T-helper 2 cell (primary cell): ENCODE measurements around the gene SLC17A4.

ENCODE experiments used
- DNase-seq, 5 experiments: peaks; one replicate each; pipeline versions ENCODE4 v3.0.0 to v3.0.0-alpha.2; 2012 to 2022

The SLC17A4 gene

DNA sequence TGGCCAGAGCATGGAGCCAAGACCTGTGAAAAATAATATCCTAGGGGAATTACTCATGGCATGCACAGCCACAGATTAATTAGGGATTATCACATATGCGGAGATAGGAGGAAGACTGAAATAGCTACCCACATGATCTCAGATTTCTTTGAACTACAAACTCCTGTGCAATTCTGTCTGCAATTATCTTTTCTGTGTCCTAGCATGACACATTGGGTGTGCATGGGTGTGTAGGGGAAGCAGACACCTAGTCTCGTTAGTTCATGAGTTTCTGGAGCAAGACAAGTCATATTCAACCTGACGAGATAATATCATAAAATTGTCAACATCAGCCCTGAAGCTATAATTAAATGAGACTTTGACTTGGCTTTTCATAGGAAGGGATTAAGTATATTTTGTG is 3.6 kb upstream of the SLC17A4 start:
- no peak for DNase-seq

DNA sequence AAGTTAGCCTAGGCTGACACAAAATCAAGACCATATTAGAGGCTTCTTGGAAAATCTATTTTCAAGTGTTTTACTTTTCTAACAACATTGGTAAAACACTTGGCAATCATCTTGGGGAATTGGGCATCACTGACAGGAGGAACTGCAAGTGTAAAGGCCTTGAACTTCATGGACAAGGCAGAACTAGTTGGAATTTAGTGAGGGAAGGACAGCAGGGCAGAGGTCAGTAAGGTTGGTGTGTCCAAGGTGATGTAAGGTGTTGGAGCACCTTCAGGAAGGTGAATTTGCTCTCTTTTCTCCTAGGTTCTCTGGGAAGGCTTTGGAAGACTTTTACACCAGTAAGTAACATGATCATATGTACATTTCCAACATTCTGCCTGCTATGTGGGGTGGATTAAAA is 1.5 kb upstream of the SLC17A4 start:
- DNase-seq = no peak

DNA sequence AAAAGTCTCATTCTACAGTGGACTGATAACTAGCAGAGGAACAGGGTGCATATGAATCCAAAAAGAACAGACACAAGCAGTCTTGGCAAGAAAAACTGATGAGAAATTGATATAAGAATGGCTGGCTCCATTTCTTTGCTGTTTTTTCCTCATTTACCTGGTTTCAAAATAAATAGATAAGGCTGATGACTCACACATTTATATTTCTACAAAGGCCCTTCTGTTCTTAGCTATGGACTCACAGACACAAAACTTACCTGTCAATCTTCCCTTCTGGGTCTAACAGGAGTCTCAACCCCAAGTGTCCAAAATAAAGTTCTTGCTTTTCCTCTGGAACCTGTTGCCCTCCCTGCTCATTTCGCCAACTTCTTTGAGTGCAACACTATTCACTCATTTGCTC is 941 bp downstream of the SLC17A4 start:
- DNase-seq = no peak

DNA sequence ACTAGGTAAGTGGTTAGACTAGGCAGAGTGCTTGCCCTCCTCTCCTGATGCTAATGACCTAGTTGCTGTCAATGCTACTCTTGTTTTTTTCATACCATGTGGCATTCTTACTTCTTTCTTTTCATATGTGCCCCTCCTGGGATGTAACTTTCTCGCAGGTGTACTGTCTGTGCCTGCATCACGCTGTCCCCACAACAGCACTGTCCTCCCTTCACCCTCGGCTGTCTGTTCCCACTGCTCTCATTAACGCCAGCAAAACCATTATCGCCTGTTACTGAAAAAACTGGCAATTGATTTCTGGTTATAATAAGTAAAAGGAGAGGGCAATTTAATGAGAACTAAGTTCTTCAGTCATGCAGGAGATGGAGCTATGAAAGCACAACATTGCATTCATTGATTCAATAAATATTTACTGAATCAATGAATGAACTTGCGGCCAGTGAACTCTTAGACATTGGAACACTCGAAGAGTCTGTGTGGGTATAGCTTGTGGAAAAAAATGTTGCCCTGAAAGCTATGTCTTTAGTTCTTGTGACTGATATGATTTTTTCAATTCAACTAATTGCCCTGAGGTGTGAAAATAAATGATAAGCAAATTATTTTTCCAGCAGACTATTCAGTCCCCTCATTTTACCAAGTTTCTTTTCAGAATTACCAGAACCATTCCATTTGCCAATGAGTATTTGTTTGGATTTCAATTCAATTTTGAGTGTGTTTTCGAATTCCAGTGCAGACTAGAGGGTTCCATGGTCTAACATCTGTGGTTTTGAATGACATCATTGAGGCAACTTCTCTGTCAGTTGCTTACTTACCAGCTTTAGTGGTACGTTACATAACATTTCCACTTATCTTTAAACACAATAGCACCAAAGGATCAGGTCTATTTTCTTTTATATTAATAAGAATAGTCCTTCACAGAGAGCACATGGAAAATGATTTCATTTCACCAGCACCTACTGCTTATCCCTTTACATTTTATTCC is 2.1 kb downstream of the SLC17A4 start:
- DNase-seq = no peak

DNA sequence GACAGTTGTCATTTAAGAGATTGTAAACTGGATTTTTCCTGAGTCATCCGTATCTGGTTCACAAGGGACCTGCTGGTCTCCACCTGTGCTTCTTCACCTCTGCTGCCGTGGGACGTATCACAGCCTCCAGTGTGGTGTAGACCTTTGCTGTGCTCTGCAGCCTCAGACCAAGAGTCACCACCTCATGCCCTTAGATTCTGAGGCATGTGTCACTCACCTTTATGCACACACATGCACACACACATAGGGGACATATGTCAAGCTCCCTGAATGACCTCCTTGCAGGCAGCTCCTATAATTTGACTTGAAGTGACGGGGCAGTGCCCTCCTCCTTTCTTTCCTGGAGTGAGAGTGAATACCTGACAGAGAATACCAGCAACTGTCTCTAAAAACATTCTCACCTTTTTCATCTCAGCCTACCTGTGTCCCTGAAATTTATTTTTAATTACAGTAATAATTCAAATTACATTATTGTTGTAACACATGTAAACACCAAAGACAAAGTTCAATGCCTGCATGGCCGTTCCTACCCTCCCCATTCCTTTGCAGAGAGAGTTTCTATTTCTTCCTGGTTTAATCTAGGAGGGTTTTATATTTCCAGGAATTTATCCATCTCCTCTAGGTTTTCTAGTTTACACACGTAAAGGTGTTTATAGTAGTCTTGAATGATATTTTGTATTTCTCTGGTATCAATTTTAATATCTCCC is 3.5 kb downstream of the SLC17A4 start:
- no peak for DNase-seq

DNA sequence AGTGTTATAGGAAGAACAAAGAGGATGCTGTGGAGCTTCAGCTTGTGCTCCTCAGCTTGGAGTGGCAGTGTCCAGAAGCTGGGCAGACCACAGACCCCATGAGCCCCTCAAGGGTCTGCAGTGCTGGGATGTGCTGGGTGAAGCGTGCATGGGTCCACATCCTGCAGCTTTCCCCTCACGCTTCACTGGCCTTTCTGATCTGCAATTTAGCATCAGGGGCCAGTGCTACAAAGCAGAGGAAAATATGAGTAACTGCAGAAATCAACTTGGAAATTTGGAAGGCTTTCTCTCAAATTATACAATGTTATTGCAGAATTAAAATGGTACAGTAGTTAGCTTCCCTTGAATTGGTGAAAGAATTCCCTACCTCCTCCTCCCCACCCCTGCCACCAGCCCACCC is 10.1 kb downstream of the SLC17A4 start:
- DNase-seq = no peak

DNA sequence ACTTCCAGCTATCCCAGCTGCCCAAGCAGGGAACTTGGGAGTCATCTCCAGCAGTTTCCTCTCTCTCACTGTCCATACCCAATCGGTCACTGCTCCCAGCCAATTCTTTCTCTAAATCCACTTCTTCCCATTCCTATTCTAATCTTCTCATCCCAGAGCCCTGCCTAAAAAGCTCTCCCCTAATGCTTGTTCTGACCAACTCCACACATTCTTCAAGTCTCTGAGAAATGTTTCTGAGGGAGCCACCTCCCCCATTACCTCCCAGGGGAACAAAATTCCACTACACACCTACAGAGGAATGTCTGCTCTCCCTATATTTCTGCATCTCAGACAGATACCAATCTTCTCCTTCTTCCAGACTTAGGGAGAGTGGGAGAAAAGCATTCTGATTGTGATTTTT is 14.0 kb downstream of the SLC17A4 start:
- DNase-seq = no peak

DNA sequence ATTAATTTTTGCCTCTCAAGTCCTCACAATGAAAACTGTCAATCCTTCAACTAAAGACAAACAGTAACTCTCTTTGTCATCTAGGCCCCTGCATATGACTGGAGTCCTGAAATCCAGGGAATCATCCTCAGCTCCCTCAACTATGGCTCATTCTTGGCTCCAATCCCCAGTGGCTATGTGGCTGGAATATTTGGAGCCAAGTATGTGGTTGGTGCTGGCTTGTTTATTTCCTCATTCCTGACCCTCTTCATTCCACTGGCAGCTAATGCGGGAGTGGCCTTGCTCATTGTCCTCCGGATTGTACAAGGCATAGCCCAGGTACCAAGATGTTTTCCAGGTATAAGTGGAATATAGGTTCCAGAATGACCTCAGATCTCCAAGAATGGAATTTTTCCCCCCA is 15.4 kb downstream of the SLC17A4 start:
- DNase-seq = no peak

DNA sequence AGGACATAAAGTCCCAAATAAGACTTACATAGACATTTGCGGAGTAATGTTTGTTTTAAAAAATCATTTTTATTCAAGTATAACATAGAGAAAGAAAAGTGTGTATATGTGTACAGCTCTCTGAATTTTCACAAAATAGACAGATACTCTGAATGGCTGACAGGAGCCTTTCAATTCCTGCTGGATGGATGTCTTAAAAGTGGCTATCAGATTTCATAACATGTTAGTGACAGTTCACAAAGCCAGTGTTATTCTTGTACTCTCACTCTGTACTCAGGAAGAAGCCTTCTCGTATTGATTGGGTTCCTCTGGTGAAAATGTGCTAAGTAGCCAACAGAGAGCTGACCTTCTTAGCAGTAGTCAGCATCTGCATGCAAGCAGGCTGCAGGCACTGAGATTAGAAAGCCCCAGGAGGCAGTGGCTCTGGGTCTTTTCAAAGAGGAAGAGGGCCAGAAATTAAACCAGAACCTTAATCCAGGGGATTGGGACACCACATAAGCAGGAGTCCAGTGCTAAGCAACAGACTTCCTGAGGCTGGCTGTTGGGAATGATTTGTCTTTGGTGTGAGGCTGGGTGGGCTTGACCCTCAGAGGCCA is 19.7 kb downstream of the SLC17A4 start:
- no peak for DNase-seq

DNA sequence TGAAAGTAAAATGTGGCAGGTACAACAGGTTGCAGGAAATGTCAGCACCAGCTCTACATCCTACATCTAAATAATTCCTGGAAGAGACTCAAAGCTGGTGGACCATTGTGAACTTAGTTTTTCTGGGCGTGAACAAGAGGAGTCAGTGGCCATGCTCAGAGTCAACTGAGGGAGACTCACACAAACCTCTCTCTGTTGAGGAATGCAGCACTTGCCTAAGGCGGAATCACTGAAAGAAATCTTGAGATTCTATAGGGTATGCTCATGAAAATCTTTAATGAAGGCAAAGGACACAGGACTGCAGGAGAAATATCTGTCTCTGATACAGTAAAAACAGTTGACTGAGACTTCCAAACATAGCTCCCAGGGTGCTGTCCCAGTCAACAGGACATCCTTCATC is 22.5 kb downstream of the SLC17A4 start:
- DNase-seq = no peak

DNA sequence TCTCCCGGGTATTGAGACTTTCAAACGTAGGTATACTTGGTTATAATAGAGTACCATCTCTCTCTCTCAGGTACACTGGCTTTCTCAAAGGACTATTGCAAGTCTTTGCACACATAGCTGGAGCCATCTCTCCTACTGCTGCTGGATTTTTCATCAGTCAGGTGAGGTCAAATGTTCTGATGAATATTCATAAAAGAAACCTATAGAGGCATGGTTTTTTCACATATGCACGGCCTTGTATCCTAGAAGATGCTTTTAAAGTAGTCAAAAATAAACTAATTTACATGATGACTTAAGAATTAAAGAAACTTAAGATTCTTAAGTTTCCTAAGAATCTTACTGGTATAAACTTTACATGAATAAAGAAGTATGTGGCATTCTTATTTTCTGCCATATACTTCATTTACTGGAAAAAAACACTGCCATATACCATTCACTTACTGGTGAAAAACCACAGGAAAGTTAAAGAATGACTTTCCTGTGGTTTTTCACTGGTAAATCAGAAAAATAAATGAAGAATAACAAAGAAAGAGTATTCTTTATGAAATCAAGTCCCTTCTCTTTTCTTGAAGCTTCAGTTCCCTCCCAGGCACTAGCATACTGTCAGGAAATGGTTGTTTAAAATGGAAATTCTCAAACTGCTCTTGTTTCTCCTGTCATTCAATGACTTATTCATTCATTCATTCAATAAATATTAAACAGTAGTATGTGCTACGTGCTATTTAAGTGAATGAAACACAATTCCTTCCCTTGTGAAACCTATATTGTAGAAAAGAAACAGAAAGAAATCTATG is 23.5 kb downstream of the SLC17A4 start:
- peak in 1 of 5 experiments; percentile 56 for DNase-seq

DNA sequence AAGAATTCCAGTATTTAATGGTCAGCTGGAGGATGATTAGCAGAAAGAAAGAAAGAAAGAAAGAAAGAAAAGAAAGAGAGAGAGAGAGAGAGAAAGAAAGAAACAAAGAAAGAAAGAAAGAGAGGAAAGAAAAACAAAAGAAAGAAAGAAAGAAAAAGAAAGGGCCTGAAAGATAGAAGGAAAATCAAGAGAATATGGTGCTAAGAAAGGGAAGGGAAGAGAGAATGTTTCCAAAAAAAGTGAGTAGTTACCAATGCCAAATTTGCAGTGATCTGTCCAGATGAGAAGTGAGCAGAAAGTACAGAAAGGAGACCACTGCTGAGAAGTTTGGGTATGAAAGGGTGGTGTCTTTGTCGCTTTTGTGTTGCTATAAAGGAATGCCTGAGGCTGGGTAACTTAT is 26.6 kb downstream of the SLC17A4 start:
- DNase-seq = no peak

DNA sequence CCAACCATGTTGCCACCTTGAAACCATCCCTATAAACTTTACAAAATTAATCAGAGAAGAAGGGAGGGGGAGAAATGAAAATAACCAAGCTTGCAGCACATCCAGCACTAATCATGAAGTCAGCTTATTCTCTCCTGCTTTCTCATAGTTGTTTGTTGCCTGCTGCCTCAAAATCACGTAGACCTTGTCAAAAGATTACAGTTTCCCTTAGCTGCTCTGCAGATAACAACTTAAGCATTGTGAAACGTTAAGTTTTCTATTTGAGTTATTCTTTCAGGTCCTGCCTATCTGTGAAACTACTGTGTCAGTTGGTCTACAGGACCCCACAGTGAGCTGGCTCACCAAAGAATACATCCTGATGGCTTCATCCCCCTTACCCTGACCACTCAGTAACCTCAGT is 32.9 kb downstream of the SLC17A4 start:
- DNase-seq = peak in 1 of 5 experiments; percentile 76

DNA sequence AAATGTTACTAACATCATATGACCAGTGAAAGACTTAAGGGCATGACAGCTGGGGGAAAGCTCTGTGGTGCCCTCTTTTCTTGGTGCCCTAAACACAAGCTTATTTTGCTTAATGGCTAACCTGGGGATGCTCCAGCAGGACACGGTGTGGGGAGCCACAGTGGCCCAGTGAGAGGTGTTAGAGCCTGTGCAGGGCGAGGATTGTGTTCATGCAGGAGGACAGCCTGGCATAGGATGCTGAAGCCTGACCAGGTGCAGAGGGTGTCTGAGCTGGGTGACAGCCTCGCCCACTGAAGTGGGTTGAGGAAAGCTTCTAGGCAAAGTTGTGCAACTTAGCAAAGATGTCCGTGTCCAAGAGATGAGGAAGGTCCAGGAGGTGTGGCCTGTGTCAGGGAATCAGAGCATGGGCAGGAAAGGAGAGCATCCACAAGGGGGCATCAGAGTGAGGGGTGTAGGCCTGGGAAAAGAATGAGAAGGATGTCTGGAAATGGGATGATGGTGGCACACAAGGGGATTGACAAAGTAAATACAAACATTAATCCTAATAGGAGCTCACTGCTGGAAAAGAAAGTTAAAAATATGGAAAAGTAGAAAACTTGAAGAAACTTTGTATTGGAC is 33.9 kb downstream of the SLC17A4 start:
- DNase-seq = peak in 4 of 5 experiments; percentile 4 to 34 (median 6)

DNA sequence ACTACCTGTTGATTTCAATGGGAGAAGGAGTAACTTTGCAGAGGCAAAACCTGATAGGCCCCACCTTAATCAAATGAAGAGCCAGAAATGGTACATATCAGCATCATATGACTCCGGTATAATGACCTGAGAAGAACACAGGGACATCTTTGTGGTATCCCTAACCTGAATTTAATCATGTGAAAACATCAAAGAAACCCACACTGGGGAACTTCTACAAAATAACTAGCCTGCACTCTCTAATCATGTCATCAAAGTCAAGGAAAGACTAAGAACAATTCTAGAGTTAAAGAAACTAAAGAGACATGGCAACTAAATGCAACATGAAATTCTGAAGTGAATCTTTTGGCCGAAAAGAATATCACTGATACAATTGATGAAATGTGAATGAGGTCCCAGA is 34.9 kb downstream of the SLC17A4 start:
- peak in 1 of 5 experiments; percentile 64 for DNase-seq

DNA sequence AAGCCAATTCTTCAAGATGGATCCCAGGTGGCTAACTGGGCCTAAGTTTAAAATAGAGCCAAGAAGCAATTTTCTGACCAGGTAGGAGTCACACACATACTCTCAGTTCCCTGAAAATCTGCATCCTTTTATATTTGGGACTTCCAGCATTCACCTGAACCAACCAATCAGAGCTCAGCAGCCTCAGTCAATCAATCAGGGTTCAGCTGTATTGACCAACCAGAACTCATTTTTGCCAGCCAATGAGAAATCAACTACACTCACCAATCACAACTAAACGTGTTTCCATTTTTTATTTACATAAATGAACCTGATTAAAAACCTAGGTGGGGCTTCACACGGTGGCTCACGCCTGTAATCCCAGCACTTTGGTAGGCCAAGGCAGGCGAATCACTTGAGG is 37.5 kb downstream of the SLC17A4 start:
- no peak for DNase-seq

DNA sequence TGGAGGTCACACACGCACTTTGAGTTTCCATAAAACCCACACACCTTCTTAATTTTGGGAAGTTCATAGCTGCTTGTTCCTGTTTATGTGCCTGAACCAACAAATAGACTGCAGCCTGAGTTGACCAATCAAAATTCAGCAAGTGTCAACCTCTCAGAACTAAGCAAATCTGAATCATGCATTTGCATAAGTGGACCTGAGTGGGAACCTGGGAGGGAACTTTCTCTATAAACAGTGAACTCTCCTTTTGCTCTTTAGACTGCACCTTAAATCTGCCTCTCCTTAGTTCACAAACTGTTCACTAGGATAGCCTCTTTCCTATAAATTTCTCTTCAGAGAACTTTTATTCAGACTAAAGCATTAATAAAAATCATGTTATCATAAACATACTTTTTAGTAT is 39.4 kb downstream of the SLC17A4 start:
- no peak for DNase-seq

DNA sequence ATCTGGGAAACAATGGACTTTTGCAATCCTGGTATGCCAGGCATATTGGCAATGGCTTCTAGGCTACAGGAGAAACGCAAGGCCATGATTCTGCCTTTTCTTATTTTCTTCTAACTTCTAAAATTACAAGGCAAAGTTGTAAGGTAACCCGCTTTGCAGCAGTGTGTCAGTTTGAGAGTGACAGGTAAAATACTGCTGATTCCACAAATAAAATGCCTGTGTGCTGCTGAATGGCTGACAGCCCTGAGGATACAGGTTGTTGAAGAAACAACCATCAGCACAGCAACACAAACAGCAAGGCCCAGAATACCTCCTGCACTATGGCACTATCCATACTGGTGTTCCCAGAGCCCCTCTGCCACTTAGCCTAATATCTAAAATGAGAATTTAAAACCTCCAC is 40.2 kb downstream of the SLC17A4 start:
- DNase-seq = no peak

DNA sequence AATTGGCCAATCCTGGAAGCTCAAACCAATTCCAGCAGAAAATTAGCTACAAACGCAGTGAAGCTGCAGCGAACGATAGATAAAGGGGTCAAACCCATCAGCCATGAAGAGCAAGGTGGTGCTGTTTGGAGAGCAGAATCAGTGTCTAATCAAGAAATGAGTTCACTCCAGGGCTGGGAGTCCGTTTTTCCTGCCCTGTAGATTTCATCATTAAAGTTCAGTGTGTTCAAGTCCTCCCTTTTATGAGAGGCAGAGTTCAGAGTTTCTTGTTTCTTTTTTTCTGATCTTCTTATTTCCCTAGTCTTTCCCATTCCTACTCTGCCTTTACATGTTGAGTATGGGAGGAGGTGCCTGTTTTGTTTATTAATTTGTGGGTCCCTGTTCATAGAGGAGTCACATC is 46.9 kb downstream of the SLC17A4 start:
- DNase-seq = no peak

DNA sequence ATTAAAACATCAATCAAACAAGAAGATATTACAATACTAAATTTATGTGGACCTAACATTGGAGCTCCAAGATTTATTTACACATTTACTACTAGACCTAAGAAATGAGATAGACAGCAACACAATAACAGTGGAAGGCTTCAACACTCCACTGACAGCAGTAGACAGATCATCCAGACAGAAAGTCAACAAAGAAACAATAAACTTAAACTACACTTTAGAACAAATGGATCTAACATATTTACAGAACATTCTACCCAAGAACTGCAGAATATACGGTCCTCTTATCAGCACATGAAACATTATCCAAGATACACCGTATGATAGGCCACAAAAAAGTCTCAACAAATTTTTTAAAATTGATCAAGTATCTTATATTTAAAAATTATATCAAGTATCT is 50.3 kb downstream of the SLC17A4 start:
- no peak for DNase-seq

DNA sequence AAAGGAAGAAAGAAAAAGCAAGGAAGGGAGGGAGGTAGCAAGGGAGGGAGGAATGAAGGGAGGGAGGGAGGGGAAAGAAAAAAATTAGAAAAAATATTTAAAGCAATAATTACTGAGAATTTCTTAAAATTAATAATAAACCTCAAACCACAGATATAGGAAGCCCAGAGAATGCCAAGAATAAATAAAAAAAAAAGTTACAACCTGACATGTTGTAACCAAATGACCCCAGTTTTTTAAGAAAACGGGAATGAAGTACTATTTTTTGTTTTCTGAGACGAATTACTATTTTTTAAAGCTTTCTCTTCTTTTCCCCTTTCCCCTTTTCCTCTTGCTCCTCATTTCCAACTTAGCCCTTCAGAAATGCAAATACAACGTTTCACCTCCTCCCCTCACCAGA is 60.7 kb downstream of the SLC17A4 start:
- no peak for DNase-seq

DNA sequence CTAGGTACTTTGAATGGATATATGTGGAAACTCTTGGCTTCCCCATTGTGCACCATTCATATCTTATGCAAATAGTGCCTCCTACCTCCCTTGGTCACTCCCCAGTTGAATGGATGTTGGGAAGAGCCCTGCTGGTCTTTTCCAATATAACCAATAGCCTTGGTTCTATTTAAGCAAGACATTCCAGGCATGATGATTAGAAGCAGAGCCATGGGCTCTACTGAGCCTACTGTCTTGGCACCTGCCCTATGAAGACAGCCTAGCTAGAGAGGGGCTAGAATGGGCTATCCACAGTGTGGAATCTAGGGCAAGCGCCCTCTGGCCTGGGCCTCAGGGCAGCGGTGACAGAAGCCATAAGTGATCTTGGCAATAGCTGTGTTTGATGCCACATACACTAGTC is 61.7 kb downstream of the SLC17A4 start:
- no peak for DNase-seq
